ENCODE measurements around the gene BRDT. TPM values are rescaled to one million over a fixed set of nuclear protein-coding genes. Genes with fewer than 3 reads are reported as not detected.

Gene BRDT
- total and polyA plus RNA-seq, 8 donors, result 0.19 to 0.38 TPM; not detected in 6

DNA sequence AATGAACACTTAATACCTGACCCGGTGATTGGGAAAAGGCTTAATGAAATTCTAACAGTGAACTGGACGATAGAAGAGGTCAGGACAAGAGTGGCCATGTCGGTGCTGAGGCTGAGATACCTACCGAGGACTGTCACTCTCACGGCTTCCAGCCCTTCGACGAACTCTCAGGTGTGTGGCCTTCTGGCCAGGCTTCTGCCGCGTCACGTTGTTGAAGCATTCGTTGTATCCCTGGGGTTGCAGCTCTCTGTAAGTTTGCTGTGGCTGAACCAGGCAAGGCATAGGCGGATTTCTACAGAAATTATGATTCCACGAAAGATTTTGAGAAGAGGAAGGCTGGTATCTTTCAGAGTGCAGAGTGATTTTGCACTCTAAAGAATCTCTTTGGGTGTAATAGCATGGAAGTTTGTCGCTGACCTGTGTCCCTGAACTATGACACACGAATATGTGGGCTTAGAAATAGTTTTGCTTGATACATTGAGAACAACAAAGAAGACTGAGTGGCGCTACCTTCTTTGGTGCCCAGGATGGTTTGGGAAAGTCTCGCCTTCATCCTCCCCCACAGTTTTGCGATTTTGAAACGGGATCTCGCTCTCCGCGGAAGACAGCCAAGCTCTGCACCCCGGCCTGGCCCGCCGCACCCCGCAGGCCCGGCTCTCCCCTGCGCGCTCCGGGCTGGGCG, 80.2 kb downstream of the BRDT start:
- no peaks in the 10 kb centered on the region for H3K9me3 ChIP-seq
- H3K27me3 ChIP-seq, result peaks cover 0 to 46% of the 10 kb centered on the region in 2 donors
- peak overlapping the region; percentile 40 to 47 for H3K4me3 ChIP-seq
- ATAC-seq (no peak), DNase-seq (peak in 1 of 4 donors; percentile 2)
- H3K36me3 ChIP-seq, result no peaks in the 10 kb centered on the region
- no peak overlapping the region for H3K27ac ChIP-seq
- H3K4me1 ChIP-seq, result peaks cover 0 to 9% of the 10 kb centered on the region in 2 donors
- TF ChIP-seq, protein P1, sequence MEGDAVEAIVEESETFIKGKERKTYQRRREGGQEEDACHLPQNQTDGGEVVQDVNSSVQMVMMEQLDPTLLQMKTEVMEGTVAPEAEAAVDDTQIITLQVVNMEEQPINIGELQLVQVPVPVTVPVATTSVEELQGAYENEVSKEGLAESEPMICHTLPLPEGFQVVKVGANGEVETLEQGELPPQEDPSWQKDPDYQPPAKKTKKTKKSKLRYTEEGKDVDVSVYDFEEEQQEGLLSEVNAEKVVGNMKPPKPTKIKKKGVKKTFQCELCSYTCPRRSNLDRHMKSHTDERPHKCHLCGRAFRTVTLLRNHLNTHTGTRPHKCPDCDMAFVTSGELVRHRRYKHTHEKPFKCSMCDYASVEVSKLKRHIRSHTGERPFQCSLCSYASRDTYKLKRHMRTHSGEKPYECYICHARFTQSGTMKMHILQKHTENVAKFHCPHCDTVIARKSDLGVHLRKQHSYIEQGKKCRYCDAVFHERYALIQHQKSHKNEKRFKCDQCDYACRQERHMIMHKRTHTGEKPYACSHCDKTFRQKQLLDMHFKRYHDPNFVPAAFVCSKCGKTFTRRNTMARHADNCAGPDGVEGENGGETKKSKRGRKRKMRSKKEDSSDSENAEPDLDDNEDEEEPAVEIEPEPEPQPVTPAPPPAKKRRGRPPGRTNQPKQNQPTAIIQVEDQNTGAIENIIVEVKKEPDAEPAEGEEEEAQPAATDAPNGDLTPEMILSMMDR (IDR thresholded peaks at IDR 0.05), result no peak
- intact Hi-C loops (cut with DNase I), result no loop called here

DNA sequence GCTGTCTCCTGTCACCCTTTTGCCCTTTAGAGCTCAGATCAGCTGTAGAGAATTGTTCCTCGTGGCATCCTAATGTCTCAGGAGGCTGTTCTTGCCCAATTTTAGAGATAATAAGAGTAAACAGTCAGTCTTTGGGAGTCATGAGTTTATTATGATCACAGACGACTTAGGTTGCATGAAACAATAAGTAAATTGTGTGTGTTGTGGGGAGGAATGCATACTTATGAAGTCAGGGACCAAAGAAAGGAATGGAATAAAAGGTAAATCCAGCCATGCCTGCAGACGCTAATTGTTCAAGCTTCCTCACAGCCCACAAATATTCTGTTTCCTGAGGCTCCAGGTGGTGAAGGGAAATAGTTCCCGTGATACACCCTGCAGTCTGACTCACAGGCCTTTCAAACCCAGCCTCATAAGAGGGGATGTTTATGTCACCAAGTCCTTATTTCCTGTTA, 81.5 kb downstream of the BRDT start:
- peaks cover 0 to 9% of the 10 kb centered on the region in 2 donors for H3K4me1 ChIP-seq
- TF ChIP-seq, protein P1 (IDR thresholded peaks at IDR 0.05), result no peak
- peak; percentile 33 for ATAC-seq

DNA sequence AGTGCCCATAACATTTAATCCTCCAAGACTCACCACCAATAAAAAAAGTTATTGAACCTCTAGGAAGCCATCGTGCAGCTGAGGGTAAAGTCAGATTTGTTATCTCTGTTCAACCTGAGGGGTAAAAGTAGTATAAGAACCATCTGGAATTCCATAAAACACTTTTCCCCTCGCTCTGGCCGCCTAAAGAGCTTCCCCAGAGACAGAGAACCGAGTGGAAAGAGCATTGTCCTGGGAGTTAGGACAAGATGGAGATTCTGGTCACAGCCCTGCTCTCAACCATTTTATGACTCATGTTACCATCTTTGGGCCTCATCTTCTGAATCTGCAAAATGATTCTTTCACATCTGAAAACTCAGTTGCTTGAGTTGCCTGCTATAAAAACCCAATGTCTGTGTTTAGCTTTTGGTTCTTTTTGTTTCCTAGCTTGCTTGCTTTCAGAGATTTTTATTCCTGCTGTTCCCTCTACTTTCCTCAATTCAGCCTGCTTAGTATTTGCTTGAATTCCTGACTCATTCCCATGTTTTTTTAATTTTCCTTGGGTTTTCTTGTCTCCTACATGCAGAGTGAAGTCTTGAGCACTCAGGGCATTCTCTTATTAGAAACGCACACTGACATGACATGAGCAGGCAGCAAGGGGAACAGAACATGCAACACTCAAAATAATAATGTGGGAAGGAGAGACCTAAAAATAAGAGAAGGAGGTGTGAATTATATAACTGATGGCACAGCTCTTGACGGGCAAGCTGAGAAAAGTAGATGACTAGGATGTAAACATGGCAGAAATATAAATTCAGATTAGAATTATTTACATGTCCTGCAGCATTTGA, 82.3 kb downstream of the BRDT start:
- no peaks in the 10 kb centered on the region for H3K36me3 ChIP-seq
- no peaks in the 10 kb centered on the region for H3K9me3 ChIP-seq
- ATAC-seq (no peak), DNase-seq (no peak)
- peaks cover 0 to 46% of the 10 kb centered on the region in 2 donors for H3K27me3 ChIP-seq
- TF ChIP-seq, protein P1 (IDR thresholded peaks at IDR 0.05), result no peak
- peaks cover 0 to 9% of the 10 kb centered on the region in 2 donors for H3K4me1 ChIP-seq
- intact Hi-C loops (cut with DNase I), result no loop called here
- no peak overlapping the region for H3K4me3 ChIP-seq
- H3K27ac ChIP-seq, result peak overlapping the region in 1 of 2 donors; percentile 15

More for the DNA sequence above, 81.5 kb downstream of the BRDT start:
- Histone ChIP-seq H3K9me3 (no peaks in the 10 kb centered on the region), H3K36me3 (no peaks in the 10 kb centered on the region), H3K27me3 (peaks cover 0 to 46% of the 10 kb centered on the region in 2 donors), H3K4me3 (no peak overlapping the region), H3K27ac (no peak overlapping the region)
- intact Hi-C loops (cut with DNase I), result no loop called here
- DNase-seq, result peak in 1 of 4 donors; percentile 10

DNA sequence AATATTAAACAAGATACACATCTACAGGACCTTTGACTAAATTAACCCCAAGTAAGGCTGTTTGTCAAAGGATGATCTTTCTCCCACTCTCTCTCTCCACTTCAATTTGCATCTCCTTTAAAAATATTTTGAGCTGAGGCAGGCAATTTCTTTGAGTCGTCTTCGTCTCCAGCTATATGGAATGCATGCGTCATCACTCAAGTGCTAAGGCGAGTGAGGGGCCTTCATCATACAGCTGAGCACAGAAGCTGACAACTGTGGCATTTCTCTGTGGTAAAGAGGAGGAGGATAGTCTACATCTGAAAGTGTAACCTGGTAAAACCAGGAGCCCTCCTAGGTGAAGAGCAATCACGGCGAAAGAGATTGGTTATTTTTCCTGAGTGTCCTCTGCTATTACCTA, 88.2 kb downstream of the BRDT start:
- Histone ChIP-seq H3K9me3 (no peaks in the 10 kb centered on the region), H3K27me3 (no peaks in the 10 kb centered on the region), H3K4me1 (no peaks in the 10 kb centered on the region), H3K4me3 (no peak overlapping the region), H3K36me3 (no peaks in the 10 kb centered on the region), H3K27ac (no peak overlapping the region)
- DNase-seq, result peak in 1 of 4 donors; percentile 10
- TF ChIP-seq, protein P1 (IDR thresholded peaks at IDR 0.05), result no peak
- ATAC-seq, result no peak
- intact Hi-C loops (cut with DNase I), result no loop called here
